K562 (cell line): Measurements from ENCODE around the gene MYCBPAP. TPM values are rescaled to one million over a fixed set of nuclear protein-coding genes. Genes with fewer than 3 reads are reported as not detected.

ENCODE experiments used
- ATAC-seq: fragments of 200-7000 bp; cut with Tn5 transposase; 3 replicates; pipeline ENCODE4 v1.9.1; 2020; ENCODE audit warnings: moderate library complexity
- BruUV-seq: library from RNA; stranded (reverse); fragments of 400-500 nt; replicated peaks from 2 replicates; lab custom pipeline; 2021; lab: Mats Ljungman, UMichigan
- CTCF ChIA-PET: fragments of 300-600 bp; formaldehyde crosslinking; extraction: SDS; loops from one replicate; lab custom pipeline; 2021; ENCODE audit warnings: low intra/inter-chr PET ratio; lab: Yijun Ruan, JAX
- POLR2A ChIA-PET: fragments of 300-600, 350-650 bp; sonication (Branson Sonifier 250); formaldehyde crosslinking; extraction: SDS; loops from one replicate; lab custom pipeline; 2021; ENCODE audit warnings: antibody characterized with exemption, inconsistent platforms; lab: Yijun Ruan, JAX
- DNase-seq, 4 experiments: peaks; one replicate each; pipeline versions ENCODE4 v3.0.0 to v3.0.0-alpha.2; 2011 to 2018; ENCODE audit warnings: low spot score in 3 of 4, mixed read lengths in 3 of 4; ENCODE audit errors: extremely low read depth in 1 of 4
- FAIRE-seq: peaks from 2 replicates; lab custom pipeline; 2011; peaks lifted over from hg19 to GRCh38; lab: Jason Lieb, UNC
- H2AFZ ChIP-seq: 2 replicates; pipeline ENCODE4 v1.6.0; 2011; ENCODE audit warnings: low read depth, low read length, control low read depth, inconsistent platforms
- H3K27ac ChIP-seq: fragments of 200-600 bp; 3 replicates; pipeline ENCODE4 v1.8.0; 2011; ENCODE audit warnings: low read depth, mild to moderate bottlenecking, control low read depth, inconsistent platforms, low read length, moderate library complexity, mixed read lengths; ENCODE audit errors: extremely low read depth
- H3K27me3 ChIP-seq, 2 experiments: fragments of 300-600 bp in 1 of 2; 2 replicates in 1 of 2; 3 replicates in 1 of 2; pipeline versions ENCODE4 v1.6.0 to v1.8.0; 2011; ENCODE audit warnings: inconsistent platforms in 2 of 2, low read length in 2 of 2, mild to moderate bottlenecking in 1 of 2, mixed read lengths in 1 of 2, moderate library complexity in 1 of 2; ENCODE audit not compliant: control insufficient read depth in 2 of 2, insufficient read depth in 2 of 2
- H3K36me3 ChIP-seq: fragments of 300-600 bp; 3 replicates; pipeline ENCODE4 v1.8.0; 2011; ENCODE audit warnings: mild to moderate bottlenecking, low read length, inconsistent platforms; ENCODE audit not compliant: control insufficient read depth, insufficient read depth
- H3K4me1 ChIP-seq, 2 experiments: fragments of 200-600 bp in 1 of 2; replicated peaks in 1 of 2; 2 replicates in 1 of 2; 3 replicates in 1 of 2; pipeline versions ENCODE4 v1.5.1 to v1.8.0; 2011; ENCODE audit warnings: inconsistent platforms in 2 of 2, low read length in 2 of 2, mild to moderate bottlenecking in 1 of 2, mixed read lengths in 1 of 2, moderate library complexity in 1 of 2; ENCODE audit not compliant: control insufficient read depth in 2 of 2, insufficient read depth in 2 of 2
- H3K4me2 ChIP-seq: 2 replicates; pipeline ENCODE4 v1.6.1; 2011; ENCODE audit warnings: low read length, control low read depth, inconsistent platforms, mixed read lengths; ENCODE audit not compliant: insufficient read depth
- H3K4me3 ChIP-seq: fragments of 200-600 bp; sonication (generic), shearing (Covaris generic); 2 replicates; pipeline ENCODE4 v1.5.1; 2016; ENCODE audit warnings: control low read depth, inconsistent platforms
- H3K79me2 ChIP-seq: fragments of 200-600 bp; 3 replicates; pipeline ENCODE4 v1.8.0; 2011; ENCODE audit warnings: low read length, inconsistent platforms; ENCODE audit not compliant: control insufficient read depth, insufficient read depth
- H3K9ac ChIP-seq, 2 experiments: 2 replicates each; pipeline versions ENCODE4 v1.6.0 to v1.6.1; 2011; ENCODE audit warnings: low read depth in 2 of 2, low read length in 2 of 2, control low read depth in 1 of 2, inconsistent platforms in 1 of 2, mild to moderate bottlenecking in 1 of 2, mixed read lengths in 1 of 2; ENCODE audit not compliant: insufficient read depth in 1 of 2
- H3K9me1 ChIP-seq: one replicate; pipeline ENCODE4 v1.6.0; 2011; ENCODE audit warnings: inconsistent platforms, mild to moderate bottlenecking, low read length, moderate library complexity; ENCODE audit not compliant: control insufficient read depth, insufficient read depth
- H3K9me3 ChIP-seq: replicated peaks from 2 replicates; pipeline ENCODE4 v1.5.1; 2011; ENCODE audit warnings: low read depth, low read length, inconsistent platforms; ENCODE audit not compliant: control insufficient read depth, insufficient read depth
- H4K20me1 ChIP-seq: replicated peaks from 2 replicates; pipeline ENCODE4 v1.6.1; 2011; ENCODE audit warnings: low read length, inconsistent platforms, mixed read lengths; ENCODE audit not compliant: control insufficient read depth, insufficient read depth
- BHLHE40 ChIP-seq: IDR thresholded peaks from 2 replicates; pipeline ENCODE4 v1.6.1; 2011; ENCODE audit warnings: low read length, improper control_type of control experiment
- MYBL2 ChIP-seq, 2 experiments: fragments of 450-650 bp in 1 of 2; sonication (generic) in 1 of 2; formaldehyde crosslinking in 1 of 2; IDR thresholded peaks; 2 replicates each; pipeline versions ENCODE4 v1.6.1 to v1.8.1; 2017 to 2022; ENCODE audit warnings: borderline replicate concordance in 1 of 2, inconsistent platforms in 1 of 2, low read depth in 1 of 2, mild to moderate bottlenecking in 1 of 2, missing genetic modification reagents in 1 of 2, moderate library complexity in 1 of 2
- POLR2B ChIP-seq: fragments of 450-650 bp; IDR thresholded peaks from 2 replicates; pipeline ENCODE4 v1.6.1; 2018; ENCODE audit warnings: low read depth; ENCODE audit not compliant: partially characterized antibody
- WGBS: fragments of 100-300 bp; shearing (Covaris generic); methylation state at CpG from one replicate; pipeline ENCODE4 v1.1.6; 2016; ENCODE audit warnings: low coverage, mixed read lengths; ENCODE audit not compliant: insufficient coverage; ENCODE audit errors: missing lambda C conversion rate; 5-methylcytosine and 5-hydroxymethylcytosine counted together
- in situ Hi-C: fragments of 300-500 bp; cut with MboI; formaldehyde crosslinking; loops from 4 replicates; pipeline ENCODE4 v1.15.0; 2018; ENCODE audit warnings: inconsistent platforms, mixed read lengths
- intact Hi-C: fragments of 100-400 bp; cut with micrococcal nuclease; formaldehyde crosslinking; loops from 2 replicates; pipeline ENCODE4 v1.14.2; 2022
- polyA plus RNA-seq, 8 experiments: library from polyadenylated mRNA; depleted of rRNA in 4 of 8; stranded (reverse) in 5 of 8; unstranded in 3 of 8; fragments of >200 nt; fragmentation: Nextera tagmentation in 2 of 8; fragmentation: Illumina TruSeq in 1 of 8; extraction: Ambion mirVana in 2 of 8; extraction: Trizol in 1 of 8; gene quantifications; 2 replicates each; pipeline versions ENCODE4 v1.2.1 to v1.2.3, GENCODE V29; 2011 to 2014; ENCODE audit warnings: inconsistent platforms in 1 of 8, missing spikeins in 1 of 8
- total RNA-seq, 7 experiments: library from RNA; depleted of rRNA in 6 of 7; stranded (reverse); fragments of >200 nt in 6 of 7; fragmentation: Illumina TruSeq in 2 of 7; extraction: Trizol in 2 of 7; gene quantifications; 2 replicates each; pipeline versions ENCODE4 v1.2.1 to v1.2.3, GENCODE V29; 2011 to 2021; ENCODE audit warnings: low replicate concordance in 1 of 7
- TF ChIP-seq, protein P1 (sequence below), 2 experiments: fragments of 450-650 bp; IDR thresholded peaks; 2 replicates each; pipeline ENCODE4 v1.6.1; 2018; ENCODE audit warnings: mild to moderate bottlenecking in 2 of 2, low read depth in 1 of 2; ENCODE audit not compliant: partially characterized antibody in 2 of 2

The MYCBPAP gene
- total and polyA plus RNA-seq, 9 of the 15 experiments (the other 6 are each of a cell fraction or from before 2014, with no cell fraction given) = not detected

DNA sequence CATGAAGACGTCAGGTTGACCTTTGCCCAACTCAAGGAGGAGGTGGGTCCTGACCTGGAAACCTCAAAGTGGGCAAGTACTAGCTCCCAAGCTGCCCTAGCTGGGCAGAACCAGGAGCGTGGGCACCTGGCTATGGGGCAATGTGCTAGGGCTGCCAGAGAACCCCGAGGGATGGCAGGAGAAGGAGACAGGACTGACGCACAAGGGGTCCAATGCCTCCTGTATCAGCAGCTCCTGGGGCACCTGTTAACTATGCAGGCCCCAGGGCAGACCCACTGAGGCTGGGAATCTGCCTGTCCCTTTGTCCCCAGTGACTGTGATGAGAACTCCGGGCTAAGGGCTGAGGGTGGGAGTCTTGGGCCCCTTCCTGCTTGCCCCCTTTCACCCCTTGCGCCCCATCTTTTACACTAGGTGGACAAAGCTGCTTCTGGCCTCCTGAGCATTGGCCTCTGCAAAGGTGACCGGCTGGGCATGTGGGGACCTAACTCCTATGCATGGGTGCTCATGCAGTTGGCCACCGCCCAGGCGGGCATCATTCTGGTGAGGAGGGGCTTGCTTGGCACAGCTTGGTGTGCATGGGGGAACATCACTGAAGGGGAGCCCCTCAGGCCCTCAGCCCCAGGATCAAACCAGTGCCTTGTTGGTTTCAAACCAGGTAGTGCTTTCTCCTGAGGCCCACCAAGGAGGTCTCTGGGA is 47.3 kb upstream of the MYCBPAP start:
- Histone ChIP-seq H3K4me2 (no peak overlapping the region), H3K9ac (no peak overlapping the region), H3K9me1 (no peaks in the 10 kb centered on the region), H3K4me3 (no peak overlapping the region), H3K9me3 (no peaks in the 10 kb centered on the region), H3K27ac (no peak overlapping the region), H3K4me1 (peaks cover 0 to 6% of the 10 kb centered on the region in 2 experiments; a peak in 2 of 5 replicates), H3K27me3 (peaks cover 2 to 61% of the 10 kb centered on the region in 2 experiments; a peak in 4 of 5 replicates), H3K36me3 (no peaks in the 10 kb centered on the region), H4K20me1 (peaks cover 11% of the 10 kb centered on the region; the same call in 1 of the 2 replicates), H2AFZ (no peak overlapping the region), H3K79me2 (no peaks in the 10 kb centered on the region)
- ATAC-seq = no peak
- CTCF ChIA-PET = no interaction called here
- no peak for DNase-seq
- no peak for FAIRE-seq
- POLR2A ChIA-PET = interaction anchor here (0.7 to 1.3 kb wide), 2 partner anchors 27 to 99 kb away, joined by 3 to 5 read pairs; no protein-coding TSS in a partner anchor
- in situ Hi-C loops (no loop called here), intact Hi-C loops (no loop called here)
- no TSS peak for BruUV-seq
- 31% methylated on average over 8 of the region's 9 CpGs for WGBS
- TF ChIP-seq MYBL2 (IDR thresholded peaks at IDR 0.05; ENCODE audit: low read depth) (no peak), MYBL2 (CRISPR knock-in tag; IDR thresholded peaks at IDR 0.05; ENCODE audit: borderline replicate concordance) (no peak), POLR2B (no peak), BHLHE40 (no peak)
- TF ChIP-seq, protein P1, sequence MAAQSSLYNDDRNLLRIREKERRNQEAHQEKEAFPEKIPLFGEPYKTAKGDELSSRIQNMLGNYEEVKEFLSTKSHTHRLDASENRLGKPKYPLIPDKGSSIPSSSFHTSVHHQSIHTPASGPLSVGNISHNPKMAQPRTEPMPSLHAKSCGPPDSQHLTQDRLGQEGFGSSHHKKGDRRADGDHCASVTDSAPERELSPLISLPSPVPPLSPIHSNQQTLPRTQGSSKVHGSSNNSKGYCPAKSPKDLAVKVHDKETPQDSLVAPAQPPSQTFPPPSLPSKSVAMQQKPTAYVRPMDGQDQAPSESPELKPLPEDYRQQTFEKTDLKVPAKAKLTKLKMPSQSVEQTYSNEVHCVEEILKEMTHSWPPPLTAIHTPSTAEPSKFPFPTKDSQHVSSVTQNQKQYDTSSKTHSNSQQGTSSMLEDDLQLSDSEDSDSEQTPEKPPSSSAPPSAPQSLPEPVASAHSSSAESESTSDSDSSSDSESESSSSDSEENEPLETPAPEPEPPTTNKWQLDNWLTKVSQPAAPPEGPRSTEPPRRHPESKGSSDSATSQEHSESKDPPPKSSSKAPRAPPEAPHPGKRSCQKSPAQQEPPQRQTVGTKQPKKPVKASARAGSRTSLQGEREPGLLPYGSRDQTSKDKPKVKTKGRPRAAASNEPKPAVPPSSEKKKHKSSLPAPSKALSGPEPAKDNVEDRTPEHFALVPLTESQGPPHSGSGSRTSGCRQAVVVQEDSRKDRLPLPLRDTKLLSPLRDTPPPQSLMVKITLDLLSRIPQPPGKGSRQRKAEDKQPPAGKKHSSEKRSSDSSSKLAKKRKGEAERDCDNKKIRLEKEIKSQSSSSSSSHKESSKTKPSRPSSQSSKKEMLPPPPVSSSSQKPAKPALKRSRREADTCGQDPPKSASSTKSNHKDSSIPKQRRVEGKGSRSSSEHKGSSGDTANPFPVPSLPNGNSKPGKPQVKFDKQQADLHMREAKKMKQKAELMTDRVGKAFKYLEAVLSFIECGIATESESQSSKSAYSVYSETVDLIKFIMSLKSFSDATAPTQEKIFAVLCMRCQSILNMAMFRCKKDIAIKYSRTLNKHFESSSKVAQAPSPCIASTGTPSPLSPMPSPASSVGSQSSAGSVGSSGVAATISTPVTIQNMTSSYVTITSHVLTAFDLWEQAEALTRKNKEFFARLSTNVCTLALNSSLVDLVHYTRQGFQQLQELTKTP (IDR thresholded peaks at IDR 0.05; ENCODE audit: low read depth in 1 of 2, partially characterized antibody in 2 of 2) = no peak
